HG02623 (cell line): ENCODE measurements around the gene ARID5A.
"Not testable (repeated sequence)": the region's sequence is repeated elsewhere in the genome, so short reads cannot be mapped to it uniquely, and the experiment has no call there.

ENCODE experiments used
- ATAC-seq: cut with Tn5 transposase; IDR thresholded peaks from one replicate; pipeline ENCODE4 v1.9.1; 2021; ENCODE audit warnings: moderate library complexity; ENCODE audit not compliant: unreplicated experiment

The ARID5A gene

DNA sequence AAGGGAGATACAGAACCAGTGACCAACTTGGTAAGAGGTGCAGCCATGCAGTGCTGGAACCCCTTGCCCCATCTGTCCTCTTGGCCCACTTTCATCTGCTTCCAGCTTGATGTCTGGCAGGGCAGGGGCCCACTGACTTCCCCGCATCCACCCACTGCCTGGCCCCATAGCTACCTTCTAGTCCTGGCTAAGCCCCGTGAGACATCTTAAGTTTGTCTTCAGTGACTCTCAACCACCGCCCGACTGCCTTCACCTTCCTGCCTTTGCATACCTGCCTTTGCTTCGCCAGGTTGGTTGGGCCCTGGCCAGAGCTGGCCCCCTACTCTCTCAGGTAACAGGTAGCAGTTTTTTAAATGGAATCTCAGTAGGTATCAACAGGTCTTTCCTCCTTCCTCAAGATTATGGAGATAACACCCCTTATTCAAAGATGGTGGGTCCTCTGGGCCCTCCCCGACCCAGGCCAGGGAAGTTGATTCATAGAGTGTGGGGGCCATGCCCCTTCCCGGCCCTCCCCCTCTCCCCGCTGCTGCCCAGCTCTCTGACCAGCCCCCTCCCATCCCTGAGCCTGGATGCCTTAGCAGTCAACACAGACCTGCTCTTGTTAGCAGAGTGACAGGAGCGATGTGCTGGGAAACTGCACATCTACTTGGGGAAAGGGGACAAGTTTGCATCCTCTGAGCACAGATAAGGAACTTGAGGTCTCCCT, 2.8 kb downstream of the ARID5A start:
- ATAC-seq, result no peak

DNA sequence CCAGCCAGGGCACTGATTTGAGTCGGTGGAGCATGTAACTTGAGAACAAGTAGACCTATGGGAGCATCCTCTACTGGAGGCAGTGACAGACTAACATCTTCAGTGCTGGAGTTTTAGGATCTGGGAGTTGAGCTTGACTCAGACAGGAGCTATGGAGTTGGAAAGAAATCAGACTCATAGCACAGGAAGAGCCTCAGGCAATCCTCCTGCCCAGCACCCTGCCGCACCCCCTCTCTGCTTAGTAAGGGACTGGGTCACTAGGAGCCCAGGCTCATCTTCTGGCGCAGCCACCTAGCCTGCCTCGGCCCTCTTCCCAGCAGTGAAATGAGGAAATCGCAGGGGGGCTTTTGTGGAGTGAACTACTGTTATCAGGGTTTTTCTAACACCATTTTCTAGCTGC, 3.6 kb downstream of the ARID5A start:
- no peak for ATAC-seq

DNA sequence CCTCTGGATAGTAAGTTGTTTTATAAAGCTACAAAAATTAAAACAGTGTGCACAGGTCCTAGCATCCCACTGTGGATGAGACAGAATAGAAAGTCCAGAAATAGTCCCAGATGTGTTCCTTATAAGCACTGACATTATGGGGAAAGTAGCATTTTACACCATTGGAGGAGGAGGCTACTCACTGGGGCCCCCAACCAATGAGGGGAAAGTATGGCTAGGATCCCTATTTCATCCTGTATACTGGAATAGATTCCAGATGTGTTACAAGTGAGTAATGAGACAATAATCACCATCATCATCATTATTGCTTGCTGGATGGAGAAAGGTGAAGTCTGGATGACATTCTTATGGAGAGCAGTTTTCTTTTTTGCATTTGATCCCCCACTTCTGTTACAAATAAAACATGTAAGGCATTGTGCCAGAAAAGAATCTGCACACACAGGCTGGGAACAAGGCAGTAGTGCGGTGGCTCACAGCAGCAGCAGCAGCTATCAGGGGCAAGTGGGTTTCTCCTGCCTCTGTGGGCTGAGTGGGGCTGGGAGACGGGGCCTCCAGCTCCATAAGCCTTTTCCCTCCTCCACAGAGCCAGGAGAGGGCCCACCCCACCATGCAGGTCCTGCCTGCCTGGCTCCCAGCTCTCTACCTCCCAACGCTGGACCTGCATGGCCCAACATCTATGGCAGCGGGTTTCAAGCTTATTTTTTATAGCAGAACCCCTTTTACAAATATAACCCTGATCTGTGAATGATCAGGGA, 5.0 kb downstream of the ARID5A start:
- no peak for ATAC-seq

DNA sequence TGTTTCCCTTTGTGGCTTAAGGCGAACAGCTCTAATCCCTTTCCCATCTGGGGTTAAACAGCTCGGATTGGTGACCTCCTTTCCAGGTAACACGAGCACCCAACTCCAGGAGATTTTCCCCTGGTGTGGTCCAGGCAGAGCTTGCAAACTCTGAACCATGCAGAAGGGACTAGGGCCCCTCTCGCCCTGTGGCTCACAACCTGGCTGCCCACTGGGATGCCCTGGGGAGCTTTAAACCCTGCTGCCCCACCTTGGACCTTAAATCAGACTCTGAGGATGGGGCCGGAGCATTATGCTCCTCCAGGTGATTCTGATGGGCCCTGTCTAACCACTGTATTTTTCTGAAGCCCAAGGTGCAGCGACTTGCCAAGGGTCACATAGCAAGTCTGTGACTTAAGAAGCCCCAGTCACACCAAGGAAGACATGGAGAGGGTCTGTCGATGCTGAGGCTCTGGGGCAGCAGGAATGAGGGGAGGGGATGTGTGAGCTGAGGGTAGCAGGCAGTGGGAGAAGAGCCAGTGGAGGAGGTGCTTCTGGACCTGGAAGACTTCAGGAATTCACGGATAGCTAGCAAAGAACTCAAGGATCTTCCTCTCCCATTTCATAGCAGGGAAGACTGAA, 5.9 kb downstream of the ARID5A start:
- no peak for ATAC-seq

DNA sequence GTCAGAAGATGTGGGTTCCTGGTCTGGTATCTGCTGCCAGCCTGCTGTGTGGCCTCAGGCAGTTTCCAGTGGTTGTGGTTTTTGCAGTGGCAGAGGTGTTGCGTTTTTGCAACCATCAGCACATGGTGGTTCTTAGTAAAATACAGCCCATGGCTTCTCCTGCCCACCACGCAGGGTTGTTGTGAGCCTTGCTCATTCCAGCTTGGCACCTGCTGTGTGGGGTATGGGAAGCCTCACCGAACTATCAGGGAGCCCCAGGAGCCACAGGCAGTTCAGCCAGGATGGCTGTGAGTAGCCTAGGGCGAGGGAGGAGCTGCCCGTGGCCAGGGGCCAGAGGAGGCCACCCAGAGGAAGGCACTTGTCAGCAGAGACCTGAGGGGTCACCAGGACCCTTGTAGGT, 9.8 kb downstream of the ARID5A start:
- no peak for ATAC-seq

DNA sequence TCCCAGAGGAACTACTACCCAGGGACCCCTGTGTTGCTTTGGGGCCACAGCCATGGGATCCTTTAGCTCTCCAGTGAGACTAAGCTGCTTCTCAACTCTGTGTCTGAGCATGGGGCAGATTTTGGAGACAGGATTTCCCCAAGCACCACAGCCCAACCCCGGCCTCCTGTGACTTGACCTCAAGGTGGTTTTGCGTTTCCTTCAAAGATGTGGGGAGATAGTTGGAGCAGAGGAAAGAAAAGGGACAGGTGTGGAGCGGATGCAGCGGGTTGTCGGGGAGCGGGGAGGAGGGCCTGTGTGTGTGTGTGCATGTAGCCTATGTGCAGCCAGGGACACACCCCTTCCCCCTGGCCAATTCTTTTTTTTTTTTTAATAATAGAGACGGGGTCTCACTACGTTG, 10.2 kb downstream of the ARID5A start:
- ATAC-seq, result no peak

DNA sequence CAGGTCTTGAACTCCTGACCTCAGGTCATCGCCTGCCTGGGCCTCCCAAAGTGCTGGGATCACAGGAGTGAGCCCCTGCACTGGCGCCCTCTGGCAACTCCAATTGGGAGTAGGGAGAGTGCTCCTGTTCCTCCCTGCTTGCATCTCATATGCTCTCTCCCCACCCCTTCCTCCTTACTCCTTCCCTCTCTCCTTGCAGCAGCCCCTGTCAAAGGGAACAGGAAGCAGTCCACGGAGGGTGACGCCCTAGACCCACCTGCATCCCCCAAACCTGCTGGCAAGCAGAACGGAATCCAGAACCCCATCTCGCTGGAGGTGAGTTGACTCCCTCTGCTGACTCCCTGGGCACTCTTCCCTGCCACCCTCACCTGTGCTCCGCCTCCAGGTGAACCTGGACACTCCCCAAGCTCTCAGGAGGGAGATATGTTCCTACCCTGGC, 10.7 kb downstream of the ARID5A start:
- ATAC-seq, result no peak

DNA sequence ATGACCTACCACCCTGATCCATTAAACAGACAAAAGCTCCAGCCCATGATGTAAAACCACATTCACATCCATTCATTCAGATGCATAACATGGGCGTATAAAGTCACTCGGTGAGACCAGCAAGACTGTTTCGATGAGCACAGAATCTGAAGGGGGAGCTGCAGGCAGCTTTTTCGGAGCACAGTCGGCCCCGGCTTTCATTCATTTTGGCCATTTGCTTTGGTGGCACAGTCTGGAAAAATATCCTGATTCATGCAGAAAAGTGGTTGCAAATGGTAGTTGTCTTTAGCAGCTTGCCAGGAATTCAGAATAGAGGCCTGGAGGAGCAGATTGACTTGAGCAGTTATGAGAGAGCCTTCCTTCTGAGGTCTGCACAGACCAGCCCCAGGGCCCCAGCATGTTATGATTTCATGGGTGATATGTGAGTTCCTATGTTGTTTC, 11.2 kb downstream of the ARID5A start:
- ATAC-seq, result no peak

DNA sequence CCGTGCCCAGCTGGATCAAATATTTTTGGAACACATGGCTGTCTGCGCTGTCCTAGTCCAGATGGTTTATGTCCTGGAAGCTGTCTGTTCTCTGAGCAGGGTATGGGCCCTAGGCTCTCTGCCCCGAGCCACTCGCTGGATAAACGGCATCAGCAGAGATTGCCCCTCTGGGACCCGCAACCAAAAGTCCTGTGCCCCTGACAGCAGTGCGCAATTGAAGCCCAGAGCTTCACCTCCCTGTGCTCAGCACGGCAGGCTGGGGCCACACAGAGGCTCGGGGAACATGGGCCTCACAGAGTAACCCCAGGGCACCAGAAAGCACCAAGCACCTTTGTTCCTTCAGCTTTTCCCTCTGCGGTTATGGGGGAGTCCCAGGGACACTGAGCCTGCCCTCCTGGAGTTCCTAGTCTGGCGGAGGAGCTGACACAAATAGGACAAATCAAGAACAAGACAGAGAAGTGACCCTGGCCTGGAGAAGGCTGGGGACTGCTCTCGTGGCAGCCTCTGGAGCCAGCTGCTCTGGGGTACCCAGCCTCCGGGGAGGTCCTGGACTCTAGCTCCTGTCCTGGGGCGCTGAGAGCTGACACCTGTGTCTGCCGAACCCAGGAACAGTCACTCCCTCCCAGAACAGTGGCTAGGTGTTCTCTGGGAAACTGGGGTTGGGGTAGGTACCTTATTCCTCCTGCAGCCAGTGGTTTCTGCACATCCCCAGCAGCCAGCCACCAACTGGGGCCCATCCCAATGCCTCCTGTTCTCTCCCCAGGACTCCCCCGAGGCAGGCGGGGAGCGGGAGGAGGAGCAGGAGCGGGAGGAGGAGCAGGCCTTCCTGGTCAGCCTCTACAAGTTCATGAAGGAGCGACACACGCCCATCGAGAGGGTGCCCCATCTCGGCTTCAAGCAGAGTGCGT, 12.3 kb downstream of the ARID5A start:
- ATAC-seq, result no peak

DNA sequence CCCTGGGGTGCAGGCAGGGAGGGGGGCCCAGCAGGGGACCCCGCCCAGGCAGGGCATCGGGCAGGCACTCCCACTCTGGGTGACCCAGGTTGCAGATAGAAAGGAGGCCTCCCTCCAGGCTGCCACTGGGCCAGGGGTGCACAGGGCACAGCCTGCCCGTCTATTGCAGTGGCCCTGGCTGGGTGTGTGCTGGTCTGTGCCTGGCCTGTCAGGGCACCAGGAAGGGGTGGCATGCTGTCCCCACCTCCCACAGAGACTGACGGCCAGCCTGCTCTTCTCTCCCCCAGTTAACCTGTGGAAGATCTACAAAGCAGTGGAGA, 12.9 kb downstream of the ARID5A start:
- no peak for ATAC-seq

DNA sequence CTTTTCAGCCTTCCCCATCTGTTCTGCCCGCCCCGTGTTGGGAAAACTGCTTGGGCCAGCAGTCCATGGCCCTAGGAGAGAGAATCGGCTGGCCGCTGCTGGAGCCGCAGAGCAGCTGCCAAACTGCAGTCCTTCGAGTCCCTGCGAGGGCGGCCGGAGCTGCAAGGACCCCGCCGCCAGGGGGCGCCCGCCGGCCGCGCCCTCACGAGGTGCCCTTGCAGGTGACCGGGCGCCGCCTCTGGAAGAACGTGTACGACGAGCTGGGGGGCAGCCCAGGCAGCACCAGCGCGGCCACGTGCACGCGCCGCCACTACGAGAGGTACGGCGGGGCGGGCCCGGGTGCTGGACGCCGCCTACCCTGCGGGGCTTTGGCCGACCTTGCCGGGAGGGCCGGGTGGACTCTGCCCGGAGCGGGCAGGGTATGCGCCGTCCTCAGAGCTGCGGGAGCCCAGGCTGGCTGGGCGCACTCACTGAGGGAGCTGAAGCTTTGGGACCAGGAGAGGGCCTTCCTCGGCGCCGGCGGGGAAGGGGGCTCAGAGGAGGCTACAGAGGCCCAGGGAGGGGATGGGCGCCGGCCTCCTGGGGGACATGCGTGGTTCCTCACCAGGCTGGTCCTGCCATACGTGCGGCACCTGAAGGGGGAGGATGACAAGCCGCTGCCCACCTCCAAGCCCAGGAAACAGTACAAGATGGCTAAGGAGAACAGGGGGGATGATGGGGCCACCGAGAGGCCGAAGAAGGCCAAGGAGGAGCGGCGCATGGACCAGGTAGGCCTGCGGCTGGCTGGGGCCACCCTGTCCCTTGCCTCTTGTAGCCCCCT, 13.6 kb downstream of the ARID5A start:
- ATAC-seq, result no peak

DNA sequence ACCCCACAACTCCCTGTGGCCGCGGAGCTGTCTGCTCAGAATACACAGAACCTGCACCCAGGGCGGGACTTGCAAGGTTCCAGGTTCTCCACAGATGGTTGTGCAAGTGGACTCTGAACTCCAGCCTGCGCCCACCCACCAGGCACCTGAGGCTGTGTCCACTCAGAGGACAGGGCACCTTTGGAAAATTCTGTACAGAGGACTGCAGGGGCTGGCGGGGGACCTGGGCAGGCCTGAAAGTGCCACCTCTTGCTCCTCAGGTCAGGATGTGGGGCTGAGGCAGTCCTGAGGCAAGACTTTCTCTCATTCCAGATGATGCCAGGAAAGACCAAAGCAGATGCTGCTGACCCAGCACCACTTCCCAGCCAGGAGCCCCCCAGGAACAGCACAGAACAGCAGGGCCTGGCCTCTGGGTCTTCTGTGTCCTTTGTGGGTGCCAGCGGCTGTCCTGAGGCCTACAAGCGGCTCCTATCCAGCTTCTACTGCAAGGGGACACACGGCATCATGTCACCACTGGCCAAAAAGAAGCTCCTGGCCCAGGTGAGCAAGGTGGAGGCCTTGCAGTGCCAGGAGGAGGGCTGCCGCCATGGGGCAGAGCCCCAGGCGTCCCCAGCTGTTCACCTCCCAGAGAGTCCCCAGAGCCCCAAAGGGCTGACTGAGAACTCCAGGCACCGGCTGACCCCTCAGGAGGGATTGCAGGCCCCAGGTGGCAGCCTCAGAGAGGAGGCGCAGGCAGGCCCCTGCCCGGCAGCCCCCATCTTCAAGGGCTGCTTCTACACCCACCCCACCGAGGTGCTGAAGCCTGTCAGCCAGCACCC, 14.4 kb downstream of the ARID5A start:
- ATAC-seq, result no peak

DNA sequence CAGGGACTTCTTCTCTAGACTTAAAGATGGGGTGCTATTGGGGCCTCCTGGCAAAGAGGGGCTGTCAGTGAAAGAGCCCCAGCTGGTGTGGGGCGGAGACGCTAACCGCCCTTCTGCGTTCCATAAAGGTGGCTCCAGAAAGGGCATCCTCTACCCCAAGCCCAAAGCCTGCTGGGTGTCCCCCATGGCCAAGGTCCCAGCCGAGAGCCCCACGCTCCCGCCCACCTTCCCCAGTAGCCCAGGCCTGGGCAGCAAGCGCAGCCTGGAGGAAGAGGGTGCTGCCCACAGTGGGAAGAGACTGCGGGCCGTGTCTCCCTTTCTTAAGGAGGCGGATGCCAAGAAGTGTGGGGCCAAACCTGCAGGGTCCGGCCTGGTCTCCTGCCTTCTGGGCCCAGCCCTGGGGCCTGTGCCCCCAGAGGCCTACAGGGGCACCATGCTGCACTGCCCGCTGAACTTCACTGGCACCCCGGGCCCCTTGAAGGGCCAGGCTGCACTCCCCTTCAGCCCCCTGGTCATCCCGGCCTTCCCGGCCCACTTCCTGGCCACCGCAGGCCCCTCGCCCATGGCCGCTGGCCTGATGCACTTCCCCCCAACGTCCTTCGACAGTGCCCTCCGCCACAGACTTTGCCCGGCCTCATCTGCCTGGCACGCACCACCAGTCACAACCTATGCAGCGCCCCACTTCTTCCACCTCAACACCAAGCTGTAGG, 15.2 kb downstream of the ARID5A start:
- no peak for ATAC-seq

DNA sequence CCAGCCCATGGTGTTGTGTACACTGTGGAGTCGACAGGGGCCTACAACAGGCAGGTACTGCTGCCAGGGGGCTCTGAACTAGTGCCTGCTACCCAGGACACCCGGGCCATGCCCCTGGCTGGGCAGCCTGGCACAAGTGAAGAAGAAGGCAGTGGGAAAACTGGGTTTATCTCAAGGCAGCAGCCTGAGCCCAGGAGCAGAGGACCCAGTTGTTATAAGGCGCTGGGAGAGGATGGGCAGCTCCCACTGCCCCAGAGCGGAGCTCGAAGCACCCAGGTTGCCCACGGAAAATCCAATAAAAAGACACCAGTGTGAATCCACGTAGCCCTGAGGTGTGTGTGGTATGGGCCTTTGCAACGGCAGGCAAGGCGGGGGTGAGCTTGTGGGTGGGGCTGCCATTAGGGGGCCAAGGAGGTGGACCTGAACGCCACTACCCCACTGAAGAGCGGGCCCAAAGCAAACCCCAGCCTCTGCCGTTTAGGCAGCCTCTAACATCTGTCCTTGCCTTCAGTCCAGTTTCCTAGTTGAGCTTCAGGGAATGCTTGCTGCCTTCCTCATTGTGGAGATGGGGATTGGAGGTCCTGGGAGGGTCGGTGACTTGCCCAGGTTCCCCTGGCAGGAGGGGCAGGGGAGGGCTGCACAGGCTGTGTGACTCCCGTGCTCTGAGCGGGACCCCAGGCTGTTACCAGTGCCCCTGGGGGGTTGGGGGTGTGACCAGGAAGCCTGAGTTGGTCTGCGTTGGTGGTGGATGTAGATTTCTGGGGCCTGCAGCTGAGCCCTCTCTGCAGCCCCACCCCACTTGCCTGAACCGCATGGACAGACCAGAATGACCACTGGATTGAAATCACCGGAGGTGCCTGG, 16.0 kb downstream of the ARID5A start:
- ATAC-seq, result no peak

DNA sequence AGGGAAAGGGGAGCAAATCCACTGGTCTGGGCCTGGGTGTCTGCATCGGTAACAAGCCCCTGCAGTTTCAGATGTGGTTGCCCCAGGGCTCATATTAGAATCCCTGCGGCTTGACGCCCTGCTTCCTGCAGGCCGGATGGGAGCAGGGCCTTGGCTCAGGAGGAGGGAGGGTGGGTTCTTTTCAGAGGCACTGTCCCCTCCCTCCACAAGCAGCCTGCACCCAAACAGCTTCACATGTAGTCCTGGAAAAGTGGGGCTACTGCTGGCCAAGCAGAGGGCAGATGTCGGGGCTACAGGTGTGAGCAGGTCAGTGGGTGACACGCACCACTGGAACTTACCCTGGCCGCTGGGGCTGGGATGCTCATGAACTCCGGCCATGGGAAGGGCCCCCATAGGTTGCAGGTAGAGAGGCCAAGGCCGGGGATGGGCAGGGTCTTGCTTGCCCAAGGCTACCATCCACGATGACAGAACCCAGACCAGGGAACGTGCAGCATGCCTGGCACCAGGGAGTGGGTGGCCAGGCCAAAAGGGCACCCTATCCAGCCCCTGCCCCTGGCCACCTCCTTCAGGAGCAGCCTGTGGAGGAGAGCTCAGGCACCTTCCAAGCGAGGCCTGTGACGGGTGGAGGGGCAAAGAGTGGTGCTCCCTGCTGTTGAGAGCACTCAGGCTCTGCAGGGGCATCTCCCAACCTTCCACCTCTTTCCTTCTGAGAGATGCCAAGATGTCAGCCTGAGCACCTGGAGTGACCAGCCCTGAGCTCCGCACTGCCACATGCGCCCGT, 16.8 kb downstream of the ARID5A start:
- no peak for ATAC-seq

DNA sequence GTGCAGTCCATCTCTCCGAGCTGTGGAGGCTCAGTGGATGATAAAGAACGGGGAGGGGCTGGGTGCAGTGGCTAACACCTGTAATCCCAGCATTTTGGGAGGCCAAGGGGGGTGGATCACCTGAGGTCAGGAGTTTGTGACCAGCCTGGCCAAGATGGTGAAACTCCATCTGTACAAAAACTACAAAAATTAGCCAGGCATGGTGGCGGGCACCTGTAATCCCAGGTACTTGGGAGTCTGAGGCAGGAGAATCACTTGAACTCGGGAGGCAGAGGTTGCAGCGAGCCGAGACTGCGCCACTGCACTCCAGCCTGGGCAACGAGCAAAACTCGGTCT, 17.4 kb downstream of the ARID5A start:
- not testable (repeated sequence) for ATAC-seq
